Muscle layer of duodenum (tissue), 2 donors: ENCODE data around the gene MRPL34.
A peak's percentile ranks its signal among the peaks of the same experiment; 100 is the strongest.
"Not testable (repeated sequence)": the region's sequence is repeated elsewhere in the genome, so short reads cannot be mapped to it uniquely, and the experiment has no call there.

ENCODE experiments used
- H3K27ac ChIP-seq: one replicate; pipeline ENCODE4 v1.7.0; 2013; ENCODE audit warnings: mild to moderate bottlenecking, low read length
- H3K27me3 ChIP-seq: one replicate; pipeline ENCODE4 v1.7.0; 2013; ENCODE audit warnings: low read depth, mild to moderate bottlenecking, control low read depth, low read length
- H3K36me3 ChIP-seq, 2 donors: one replicate each; pipeline ENCODE4 v1.7.0; 2013; ENCODE audit warnings: low read length in 2 of 2, control low read depth in 1 of 2, mild to moderate bottlenecking in 1 of 2; ENCODE audit not compliant: insufficient read depth in 2 of 2, control insufficient read depth in 1 of 2
- H3K4me1 ChIP-seq, 2 donors: one replicate each; pipeline ENCODE4 v1.7.0; 2013; ENCODE audit warnings: low read length in 2 of 2, mild to moderate bottlenecking in 2 of 2, control low read depth in 1 of 2, moderate library complexity in 1 of 2; ENCODE audit not compliant: insufficient read depth in 2 of 2, control insufficient read depth in 1 of 2
- H3K4me3 ChIP-seq, 2 donors: one replicate each; pipeline ENCODE4 v1.7.0; 2013; ENCODE audit warnings: low read length in 2 of 2, low read depth in 1 of 2, mild to moderate bottlenecking in 1 of 2
- H3K9me3 ChIP-seq, 2 donors: one replicate each; pipeline ENCODE4 v1.7.0; 2013; ENCODE audit warnings: low read length in 2 of 2, control low read depth in 1 of 2, mild to moderate bottlenecking in 1 of 2; ENCODE audit not compliant: control insufficient read depth in 1 of 2
- donor health status: healthy.

Gene MRPL34

GRCh38 chr19:17266975-17267788, 38.5 kb upstream of the MRPL34 start, which contains the start of gene BABAM1:
Gene BABAM1 (plus strand): TSS chr19:17267443. CDS start chr19:17268807, 1,364 bp downstream.
- Histone ChIP-seq H3K4me1 (peaks cover 6 to 13% of the 10 kb centered on the region in 2 donors), H3K27ac (peak within 1 kb of the TSS; percentile 91), H3K9me3 (no peaks in the 10 kb centered on the region), H3K36me3 (peaks cover 5 to 21% of the 10 kb centered on the region in 2 donors), H3K4me3 (peak within 1 kb of the TSS; percentile 99 to 100), H3K27me3 (no peaks in the 10 kb centered on the region)

GRCh38 chr19:17268754-17269153, 36.9 kb upstream of the MRPL34 start:
- no peaks in the 10 kb centered on the region for H3K27me3 ChIP-seq
- H3K9me3 ChIP-seq = no peaks in the 10 kb centered on the region
- H3K27ac ChIP-seq = no peak overlapping the region
- no peak overlapping the region for H3K4me3 ChIP-seq
- peaks cover 6 to 13% of the 10 kb centered on the region in 2 donors for H3K4me1 ChIP-seq
- H3K36me3 ChIP-seq = peaks cover 5 to 30% of the 10 kb centered on the region in 2 donors

- H3K27ac ChIP-seq, H3K4me3 ChIP-seq, H3K27me3 ChIP-seq, H3K9me3 ChIP-seq, H3K4me1 ChIP-seq: not testable (repeated sequence)
- H3K36me3 ChIP-seq = peaks cover 26 to 67% of the 10 kb centered on the region in 2 donors
Measured at GRCh38 chr19:17274892-17275291, 30.8 kb upstream of the MRPL34 start.

GRCh38 chr19:17275441-17276175, 30.1 kb upstream of the MRPL34 start:
- H3K36me3 ChIP-seq = peaks cover 26 to 63% of the 10 kb centered on the region in 2 donors
- H3K27ac ChIP-seq = no peak overlapping the region
- no peaks in the 10 kb centered on the region for H3K9me3 ChIP-seq
- no peaks in the 10 kb centered on the region for H3K4me1 ChIP-seq
- H3K4me3 ChIP-seq = no peak overlapping the region
- no peaks in the 10 kb centered on the region for H3K27me3 ChIP-seq

GRCh38 chr19:17279436-17279835, 26.2 kb upstream of the MRPL34 start:
- H3K27me3 ChIP-seq = no peaks in the 10 kb centered on the region

GRCh38 chr19:17281391-17282304, 24.0 kb upstream of the MRPL34 start, which contains the start of gene ANKLE1:
Gene ANKLE1 (plus strand): TSS chr19:17281901. CDS start chr19:17281921, 20 bp downstream.
- peaks cover 8 to 21% of the 10 kb centered on the region in 2 donors for H3K36me3 ChIP-seq
- no peaks in the 10 kb centered on the region for H3K27me3 ChIP-seq
- peaks cover 0 to 15% of the 10 kb centered on the region in 2 donors for H3K4me1 ChIP-seq
- no peaks in the 10 kb centered on the region for H3K9me3 ChIP-seq
- no peak within 1 kb of the TSS for H3K27ac ChIP-seq
- H3K4me3 ChIP-seq = peak within 1 kb of the TSS; percentile 42 to 63

More at GRCh38 chr19:17279436-17279835, 26.2 kb upstream of the MRPL34 start:
- Histone ChIP-seq H3K36me3 (peaks cover 14 to 40% of the 10 kb centered on the region in 2 donors), H3K9me3 (no peaks in the 10 kb centered on the region), H3K4me3 (no peak overlapping the region), H3K27ac (no peak overlapping the region), H3K4me1 (peaks cover 0 to 15% of the 10 kb centered on the region in 2 donors)

GRCh38 chr19:17282488-17283125, 23.1 kb upstream of the MRPL34 start:
- Histone ChIP-seq H3K4me3 (peak overlapping the region; percentile 42 to 63), H3K27ac (no peak overlapping the region), H3K4me1 (peaks cover 0 to 15% of the 10 kb centered on the region in 2 donors), H3K9me3 (no peaks in the 10 kb centered on the region), H3K27me3 (no peaks in the 10 kb centered on the region), H3K36me3 (peaks cover 5 to 12% of the 10 kb centered on the region in 2 donors)

GRCh38 chr19:17283504-17283996, 22.1 kb upstream of the MRPL34 start:
- no peaks in the 10 kb centered on the region for H3K27me3 ChIP-seq
- peaks cover 5 to 12% of the 10 kb centered on the region in 2 donors for H3K36me3 ChIP-seq
- H3K9me3 ChIP-seq = no peaks in the 10 kb centered on the region
- no peak overlapping the region for H3K27ac ChIP-seq
- peaks cover 0 to 15% of the 10 kb centered on the region in 2 donors for H3K4me1 ChIP-seq
- no peak overlapping the region for H3K4me3 ChIP-seq

GRCh38 chr19:17285415-17286135, 20.1 kb upstream of the MRPL34 start:
- Histone ChIP-seq H3K4me3 (no peak overlapping the region), H3K27me3 (no peaks in the 10 kb centered on the region), H3K4me1 (peaks cover 0 to 18% of the 10 kb centered on the region in 2 donors), H3K9me3 (no peaks in the 10 kb centered on the region), H3K36me3 (no peaks in the 10 kb centered on the region), H3K27ac (no peak overlapping the region)

GRCh38 chr19:17286263-17286662, 19.4 kb upstream of the MRPL34 start:
- Histone ChIP-seq H3K27ac (no peak overlapping the region), H3K36me3 (no peaks in the 10 kb centered on the region), H3K4me3 (no peak overlapping the region), H3K27me3 (no peaks in the 10 kb centered on the region), H3K9me3 (no peaks in the 10 kb centered on the region), H3K4me1 (peaks cover 0 to 18% of the 10 kb centered on the region in 2 donors)
